Lower leg skin (tissue), 3 donors: Measurements from ENCODE around the gene ELP4.

Experiments
- CTCF ChIP-seq, 3 donors: fragments of 450-650 bp; IDR thresholded peaks; one replicate each; pipeline ENCODE4 v1.5.1; 2016; ENCODE audit warnings: antibody characterized with exemption in 3 of 3, mild to moderate bottlenecking in 3 of 3, moderate library complexity in 2 of 3
- POLR2A ChIP-seq, 2 donors: fragments of 450-650 bp; IDR thresholded peaks; one replicate each; pipeline ENCODE4 v1.6.1; 2016 to 2017; ENCODE audit warnings: antibody characterized with exemption in 2 of 2, mild to moderate bottlenecking in 1 of 2, moderate library complexity in 1 of 2

- TF ChIP-seq POLR2A (IDR thresholded peaks at IDR 0.05) (no peak), CTCF (IDR thresholded peaks at IDR 0.05) (no peak)
These were observed 230.6 kb downstream of the ELP4 start for GRCh38 chr11:31740131-31740530.
